T-cell (primary cell): Measurements from ENCODE around the gene ZNF445. TPM values are rescaled to one million over a fixed set of nuclear protein-coding genes. Genes with fewer than 3 reads are reported as not detected.
"Not testable (repeated sequence)": the region's sequence is repeated elsewhere in the genome, so short reads cannot be mapped to it uniquely, and the experiment has no call there.

Source experiments
- ATAC-seq, 4 experiments: fragments of 200-7000 bp in 3 of 4; fragments of 150-1000 bp in 1 of 4; cut with Tn5 transposase; replicated peaks in 1 of 4; 1 replicate in 3 of 4; 2 replicates in 1 of 4; pipeline ENCODE4 v1.10.0; 2021; ENCODE audit warnings: moderate library complexity in 3 of 4, mild to moderate bottlenecking in 2 of 4, moderate number of reproducible peaks in 1 of 4
- CTCF ChIA-PET, 2 donors: fragments of 300-600 bp; sonication (Branson Sonifier 250); formaldehyde crosslinking; loops; one replicate each; lab custom pipeline; 2022; ENCODE audit warnings: antibody characterized with exemption in 2 of 2; lab: Charles Lee
- POLR2A ChIA-PET, 2 donors: fragments of 300-600 bp; sonication (Branson Sonifier 250); formaldehyde crosslinking; loops; one replicate each; lab custom pipeline; 2022; ENCODE audit warnings: antibody characterized with exemption in 2 of 2; lab: Charles Lee
- DNase-seq, 35 experiments: peaks; one replicate each; pipeline versions ENCODE4 v3.0.0 to v3.0.0-alpha.2; 2013 to 2023
- H3K27ac ChIP-seq: one replicate; pipeline ENCODE4 v1.5.1; 2013; ENCODE audit warnings: low read length
- H3K27me3 ChIP-seq, 2 experiments: replicated peaks in 1 of 2; 1 replicate in 1 of 2; 2 replicates in 1 of 2; pipeline versions ENCODE4 v1.6.1 to v1.7.0; 2013; ENCODE audit warnings: low read length in 1 of 2, mixed read lengths in 1 of 2; ENCODE audit not compliant: control insufficient read depth in 2 of 2, insufficient read depth in 2 of 2; ENCODE audit errors: extremely low read depth in 1 of 2
- H3K36me3 ChIP-seq, 2 donors: 1 replicate in 1 of 2; 2 replicates in 1 of 2; pipeline versions ENCODE4 v1.6.1 to v1.7.0; 2013; ENCODE audit warnings: low read length in 1 of 2; ENCODE audit not compliant: control insufficient read depth in 2 of 2, insufficient read depth in 1 of 2; ENCODE audit errors: extremely low read depth in 1 of 2
- H3K4me1 ChIP-seq, 2 experiments: 1 replicate in 1 of 2; 2 replicates in 1 of 2; pipeline versions ENCODE4 v1.6.1 to v1.7.0; 2013; ENCODE audit warnings: low read length in 2 of 2, mixed read lengths in 1 of 2; ENCODE audit not compliant: insufficient read depth in 2 of 2, control insufficient read depth in 1 of 2; ENCODE audit errors: extremely low read depth in 1 of 2
- H3K4me3 ChIP-seq, 2 donors: 1 replicate in 1 of 2; 2 replicates in 1 of 2; pipeline versions ENCODE4 v1.5.1 to v1.7.0; 2013; ENCODE audit warnings: mild to moderate bottlenecking in 2 of 2, low read length in 1 of 2, moderate library complexity in 1 of 2; ENCODE audit not compliant: control insufficient read depth in 1 of 2; ENCODE audit errors: extremely low read depth in 1 of 2
- H3K9me3 ChIP-seq: 2 replicates; pipeline ENCODE4 v1.7.0; 2013
- H3K27ac Mint-ChIP-seq, 2 donors: one replicate each; pipeline ENCODE4 v1.8.0; 2020 to 2021; ENCODE audit warnings: mild to moderate bottlenecking in 2 of 2, mixed read lengths in 2 of 2
- H3K27me3 Mint-ChIP-seq, 2 donors: one replicate each; pipeline ENCODE4 v1.8.0; 2021 to 2022; ENCODE audit warnings: mixed read lengths in 2 of 2
- H3K36me3 Mint-ChIP-seq: one replicate; pipeline ENCODE4 v1.8.0; 2021; ENCODE audit warnings: mixed read lengths
- H3K4me1 Mint-ChIP-seq, 3 donors: one replicate each; pipeline ENCODE4 v1.8.0; 2020 to 2022; ENCODE audit warnings: mixed read lengths in 3 of 3, mild to moderate bottlenecking in 1 of 3
- H3K4me3 Mint-ChIP-seq, 3 donors: one replicate each; pipeline ENCODE4 v1.8.0; 2020 to 2022; ENCODE audit warnings: mild to moderate bottlenecking in 3 of 3, mixed read lengths in 3 of 3, moderate library complexity in 3 of 3
- H3K9me3 Mint-ChIP-seq, 3 donors: one replicate each; pipeline ENCODE4 v1.8.0; 2020 to 2022; ENCODE audit warnings: mixed read lengths in 3 of 3
- WGBS: methylation state at CpG from one replicate; pipeline ENCODE4 v1.1.5; 2013; ENCODE audit warnings: missing lambda C conversion rate; ENCODE audit not compliant: insufficient coverage; 5-methylcytosine and 5-hydroxymethylcytosine counted together
- total RNA-seq, 35 experiments: library from RNA in 6 of 35; stranded (reverse) in 6 of 35; fragments of 120-200 nt in 1 of 35; gene quantifications; one replicate each; pipeline versions ENCODE4 v1.2.1 to v1.2.4 and lab custom pipeline; 2013 to 2026

The ZNF445 gene
- total RNA-seq, 5 donors from 2014 or later (not counting 1 experiment from before 2014, with no cell fraction given): 14.1 to 34.8 (median 29.6) TPM

- H3K4me1 ChIP-seq: peaks cover 12 to 19% of the 10 kb centered on the region in 2 experiments
- DNase-seq, ATAC-seq, H3K27me3 Mint-ChIP-seq, H3K4me3 ChIP-seq, CTCF ChIA-PET, H3K9me3 ChIP-seq, H3K9me3 Mint-ChIP-seq, H3K27ac Mint-ChIP-seq, H3K36me3 ChIP-seq, POLR2A ChIA-PET, H3K27ac ChIP-seq, H3K27me3 ChIP-seq: not testable (repeated sequence)
- peaks cover 18% of the 10 kb centered on the region for H3K36me3 Mint-ChIP-seq
- 97% methylated on average over 4 of the region's 10 CpGs for WGBS
- peaks cover 52 to 56% (median 54%) of the 10 kb centered on the region in 3 donors for H3K4me1 Mint-ChIP-seq
- peak overlapping the region in 1 of 3 donors; percentile 50 for H3K4me3 Mint-ChIP-seq
Measured at GRCh38 chr3:44474886-44475285, 2.6 kb downstream of the ZNF445 start.

- no peak overlapping the region for H3K27ac ChIP-seq
- H3K9me3 ChIP-seq: no peaks in the 10 kb centered on the region
- Mint-ChIP-seq H3K36me3 (peaks cover 30% of the 10 kb centered on the region), H3K4me1 (peaks cover 36 to 49% (median 48%) of the 10 kb centered on the region in 3 donors), H3K4me3 (no peak overlapping the region), H3K27ac (no peak overlapping the region), H3K9me3 (no peaks in the 10 kb centered on the region), H3K27me3 (no peaks in the 10 kb centered on the region)
- no CpG with 5 or more reads among the region's 1 CpG for WGBS
- H3K36me3 ChIP-seq: peaks cover 7 to 14% of the 10 kb centered on the region in 2 donors
- DNase-seq (no peak), ATAC-seq (no peak)
- H3K4me1 ChIP-seq: peaks cover 2 to 3% of the 10 kb centered on the region in 2 experiments
- CTCF ChIA-PET: no interaction called here
- H3K4me3 ChIP-seq: no peak overlapping the region
- POLR2A ChIA-PET: no interaction called here
- H3K27me3 ChIP-seq: no peaks in the 10 kb centered on the region
Measured at GRCh38 chr3:44470430-44470829, 7.0 kb downstream of the ZNF445 start.

GRCh38 chr3:44469914-44470313 is 7.6 kb downstream of the ZNF445 start:
- no peak for DNase-seq
- H3K9me3 Mint-ChIP-seq: no peaks in the 10 kb centered on the region
- no peak overlapping the region for H3K4me3 Mint-ChIP-seq
- peaks cover 35% of the 10 kb centered on the region for H3K36me3 Mint-ChIP-seq
- Histone ChIP-seq H3K9me3 (no peaks in the 10 kb centered on the region), H3K27me3 (no peaks in the 10 kb centered on the region), H3K4me3 (no peak overlapping the region), H3K27ac (no peak overlapping the region), H3K4me1 (peaks cover 0 to 2% of the 10 kb centered on the region in 2 experiments), H3K36me3 (peaks cover 7 to 14% of the 10 kb centered on the region in 2 donors)
- POLR2A ChIA-PET: no interaction called here
- H3K27ac Mint-ChIP-seq: no peak overlapping the region
- CTCF ChIA-PET: no interaction called here
- 85% methylated on average over 3 of the region's 5 CpGs for WGBS
- H3K27me3 Mint-ChIP-seq: no peaks in the 10 kb centered on the region
- no peak for ATAC-seq
- H3K4me1 Mint-ChIP-seq: peaks cover 36 to 46% (median 46%) of the 10 kb centered on the region in 3 donors

GRCh38 chr3:44468572-44469520 is 8.6 kb downstream of the ZNF445 start:
- no peaks in the 10 kb centered on the region for H3K9me3 ChIP-seq
- H3K27ac ChIP-seq: no peak overlapping the region
- H3K4me1 Mint-ChIP-seq: peaks cover 33 to 38% (median 36%) of the 10 kb centered on the region in 3 donors
- no peaks in the 10 kb centered on the region for H3K27me3 Mint-ChIP-seq
- ATAC-seq (no peak), DNase-seq (no peak)
- POLR2A ChIA-PET: no interaction called here
- WGBS: 100% methylated on average over 1 of the region's 10 CpGs
- no peaks in the 10 kb centered on the region for H3K4me1 ChIP-seq
- peaks cover 7 to 19% of the 10 kb centered on the region in 2 donors for H3K36me3 ChIP-seq
- H3K9me3 Mint-ChIP-seq: no peaks in the 10 kb centered on the region
- CTCF ChIA-PET: no interaction called here
- no peak overlapping the region for H3K4me3 Mint-ChIP-seq
- no peak overlapping the region for H3K27ac Mint-ChIP-seq
- H3K27me3 ChIP-seq: no peaks in the 10 kb centered on the region
- peaks cover 35% of the 10 kb centered on the region for H3K36me3 Mint-ChIP-seq
- H3K4me3 ChIP-seq: no peak overlapping the region

- H3K27me3 Mint-ChIP-seq, H3K9me3 ChIP-seq, DNase-seq, H3K27ac ChIP-seq, H3K4me1 ChIP-seq, H3K4me3 Mint-ChIP-seq, H3K9me3 Mint-ChIP-seq, CTCF ChIA-PET, H3K27me3 ChIP-seq, ATAC-seq, H3K27ac Mint-ChIP-seq, POLR2A ChIA-PET, H3K4me3 ChIP-seq: not testable (repeated sequence)
- Mint-ChIP-seq H3K36me3 (peaks cover 42% of the 10 kb centered on the region), H3K4me1 (peaks cover 26 to 33% (median 31%) of the 10 kb centered on the region in 3 donors)
- no CpG with 5 or more reads among the region's 2 CpGs for WGBS
- H3K36me3 ChIP-seq: peaks cover 8 to 23% of the 10 kb centered on the region in 2 donors
Measured at GRCh38 chr3:44468099-44468537, 9.4 kb downstream of the ZNF445 start.

GRCh38 chr3:44467241-44467640 is 10.2 kb downstream of the ZNF445 start:
- peaks cover 9 to 27% of the 10 kb centered on the region in 2 donors for H3K36me3 ChIP-seq
- Mint-ChIP-seq H3K27me3 (no peaks in the 10 kb centered on the region), H3K36me3 (peaks cover 50% of the 10 kb centered on the region), H3K4me3 (no peak overlapping the region), H3K27ac (no peak overlapping the region), H3K9me3 (no peaks in the 10 kb centered on the region), H3K4me1 (peaks cover 24 to 25% (median 25%) of the 10 kb centered on the region in 3 donors)
- H3K4me3 ChIP-seq: no peak overlapping the region
- ChIA-PET POLR2A (interaction anchor here in 1 of 2 donors (0.5 to 0.8 kb wide), 3 partner anchors 11 to 42 kb away, joined by 3 to 4 read pairs (median 3); no protein-coding TSS in a partner anchor), CTCF (no interaction called here)
- DNase-seq: no peak
- H3K27me3 ChIP-seq: no peaks in the 10 kb centered on the region
- no peaks in the 10 kb centered on the region for H3K9me3 ChIP-seq
- 80% methylated on average over 1 of the region's 1 CpG for WGBS
- no peak for ATAC-seq
- H3K4me1 ChIP-seq: no peaks in the 10 kb centered on the region
- H3K27ac ChIP-seq: no peak overlapping the region
